ENCODE measurements around the gene WASHC3. TPM values are rescaled to one million over a fixed set of nuclear protein-coding genes. Genes with fewer than 3 reads are reported as not detected.
A peak's percentile ranks its signal among the peaks of the same experiment; 100 is the strongest.
"Not testable (repeated sequence)": the region's sequence is repeated elsewhere in the genome, so short reads cannot be mapped to it uniquely, and the experiment has no call there.

WASHC3 gene
- total RNA-seq, 1 donor from 2014 or later: 42.9 TPM

- no peak for DNase-seq (ENCODE audit: low read depth in 2 of 2)
Measured at GRCh38 chr12:102050660-102051430, 10.9 kb downstream of the WASHC3 start.

GRCh38 chr12:102043928-102044327 is 17.9 kb downstream of the WASHC3 start:
- DNase-seq (ENCODE audit: low read depth in 2 of 2): no peak

DNA sequence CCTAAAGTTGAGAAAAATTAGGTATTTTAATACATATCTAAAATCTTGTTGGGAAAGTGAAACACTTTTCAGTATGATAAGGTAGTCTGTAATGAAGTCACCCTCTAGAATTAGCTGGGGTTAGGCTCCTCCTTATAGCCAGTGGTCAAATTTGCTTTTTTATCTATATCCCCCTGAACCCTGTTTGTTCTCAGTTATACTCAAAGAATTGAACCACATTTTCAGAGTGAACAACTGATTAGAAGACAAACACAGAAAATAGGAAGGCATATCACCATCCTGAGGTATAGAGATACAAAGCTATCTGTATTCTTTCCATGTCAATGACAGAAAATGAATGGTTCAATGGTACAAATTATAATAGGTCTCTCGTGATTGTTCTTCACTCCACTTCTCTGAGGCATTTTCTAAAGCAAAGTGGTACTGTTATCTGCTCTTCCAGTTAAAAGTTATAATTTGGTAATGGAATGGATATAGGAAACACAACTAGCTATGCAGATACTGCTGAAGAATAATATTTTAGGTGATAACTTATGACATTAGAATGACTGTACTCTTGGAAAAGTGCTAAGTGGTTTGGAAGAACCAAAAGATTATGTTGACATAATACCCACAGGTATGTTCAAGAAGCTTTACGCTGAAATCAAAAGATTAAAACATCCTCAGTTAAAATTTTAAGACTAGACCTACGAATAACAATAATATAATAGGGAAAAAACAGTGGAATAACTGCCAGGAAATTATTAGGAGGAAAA is 27.6 kb downstream of the WASHC3 start:
- no peak for DNase-seq (ENCODE audit: low read depth in 2 of 2)

DNA sequence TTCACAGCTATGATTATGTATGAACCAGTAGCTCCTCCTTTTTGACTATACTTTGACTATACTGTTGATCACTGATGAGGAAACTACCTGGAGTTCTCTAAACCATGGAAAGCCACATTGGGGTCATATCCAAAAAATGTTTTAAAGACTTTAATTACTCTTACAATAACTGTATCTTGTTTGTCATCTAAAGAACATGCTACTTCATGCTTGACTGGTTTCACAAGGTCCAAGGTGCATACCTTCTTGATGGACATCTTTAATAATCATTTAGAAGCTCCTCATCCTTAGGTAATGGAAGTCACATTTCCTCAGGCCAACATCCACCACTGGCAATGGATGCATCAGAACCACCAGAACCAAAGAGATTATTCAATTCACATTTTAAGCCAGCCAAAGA is 29.9 kb downstream of the WASHC3 start:
- no peak for DNase-seq (ENCODE audit: low read depth in 2 of 2)

GRCh38 chr12:102029141-102029540 is 32.6 kb downstream of the WASHC3 start:
- no peak for DNase-seq (ENCODE audit: low read depth in 2 of 2)

- DNase-seq (ENCODE audit: low read depth in 2 of 2): no peak
Measured at GRCh38 chr12:102026728-102027127, 35.1 kb downstream of the WASHC3 start.

- DNase-seq (ENCODE audit: low read depth in 2 of 2): peak; percentile 32 to 34
Measured at GRCh38 chr12:102024765-102025164, 37.0 kb downstream of the WASHC3 start.

DNA sequence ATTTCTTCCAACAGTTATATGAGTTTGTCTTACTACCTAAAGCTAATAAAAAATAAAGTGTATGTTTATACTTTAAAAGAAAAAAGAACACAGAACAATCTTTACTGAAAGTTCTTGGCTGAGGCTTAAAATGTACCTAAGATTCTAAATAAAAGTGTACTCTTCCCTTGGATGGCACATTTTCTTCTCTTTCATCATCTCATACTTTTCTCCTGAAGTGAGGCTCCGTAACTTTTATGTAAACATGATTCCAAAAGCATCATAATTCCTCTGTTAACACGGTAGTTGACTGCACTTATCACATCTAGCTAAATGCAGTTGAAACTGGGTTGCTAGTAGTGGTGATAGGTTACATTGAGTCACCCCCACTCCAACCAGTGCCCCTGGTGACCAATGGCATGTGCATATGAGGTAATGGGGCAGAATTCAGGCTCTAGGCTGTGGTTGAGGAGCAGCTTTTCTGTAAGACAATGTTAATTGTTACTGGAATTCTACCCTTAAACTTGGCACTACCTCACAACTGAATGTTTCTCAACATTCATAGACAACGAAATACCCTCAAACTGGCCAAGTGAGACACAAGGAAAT is 38.4 kb downstream of the WASHC3 start:
- DNase-seq (ENCODE audit: low read depth in 2 of 2): no peak

- DNase-seq (ENCODE audit: low read depth in 2 of 2): no peak
Measured at GRCh38 chr12:102022286-102022685, 39.5 kb downstream of the WASHC3 start.

- DNase-seq (ENCODE audit: low read depth in 2 of 2): no peak
Measured at GRCh38 chr12:102021540-102022246, 40.1 kb downstream of the WASHC3 start.

DNA sequence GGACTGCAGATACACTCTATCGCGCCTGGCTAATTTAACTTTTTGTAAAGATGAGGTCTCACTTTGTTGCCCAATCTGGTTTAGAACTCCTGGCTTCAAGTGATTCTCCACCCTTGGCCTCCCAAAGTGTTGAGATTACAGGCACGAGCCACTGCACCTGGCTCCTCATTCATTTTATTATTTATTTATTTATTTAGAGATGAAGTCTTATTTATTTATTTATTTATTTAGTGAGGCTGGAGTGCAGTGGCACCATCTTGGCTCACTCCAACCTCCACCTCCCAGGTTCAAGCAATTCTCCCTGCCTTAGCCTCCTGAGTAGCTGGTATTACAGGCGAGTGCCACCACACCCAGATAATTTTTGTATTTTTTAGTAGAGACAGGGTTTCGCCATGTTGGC is 43.2 kb downstream of the WASHC3 start:
- not testable (repeated sequence) for DNase-seq (ENCODE audit: low read depth in 2 of 2)

DNA sequence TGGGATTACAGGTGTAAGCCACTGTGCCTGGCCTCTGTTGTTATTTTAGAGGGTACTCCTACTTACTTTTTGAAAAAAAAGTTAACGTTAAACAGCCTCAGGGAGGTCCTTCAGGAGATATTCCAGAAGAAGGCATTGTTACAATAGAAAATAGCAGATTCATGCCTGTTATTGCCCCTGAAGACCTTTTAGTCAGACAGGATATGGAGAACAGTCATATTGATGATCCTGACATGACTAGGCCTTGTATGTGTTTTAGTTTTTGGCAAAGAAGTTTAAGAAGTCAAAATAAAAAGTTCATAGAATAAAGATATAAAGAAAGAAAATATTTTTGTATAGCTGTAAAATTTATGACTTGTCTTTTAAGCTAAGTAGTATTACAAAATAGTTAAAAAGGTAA is 45.3 kb downstream of the WASHC3 start:
- DNase-seq (ENCODE audit: low read depth in 2 of 2): peak; percentile 1 to 54

DNA sequence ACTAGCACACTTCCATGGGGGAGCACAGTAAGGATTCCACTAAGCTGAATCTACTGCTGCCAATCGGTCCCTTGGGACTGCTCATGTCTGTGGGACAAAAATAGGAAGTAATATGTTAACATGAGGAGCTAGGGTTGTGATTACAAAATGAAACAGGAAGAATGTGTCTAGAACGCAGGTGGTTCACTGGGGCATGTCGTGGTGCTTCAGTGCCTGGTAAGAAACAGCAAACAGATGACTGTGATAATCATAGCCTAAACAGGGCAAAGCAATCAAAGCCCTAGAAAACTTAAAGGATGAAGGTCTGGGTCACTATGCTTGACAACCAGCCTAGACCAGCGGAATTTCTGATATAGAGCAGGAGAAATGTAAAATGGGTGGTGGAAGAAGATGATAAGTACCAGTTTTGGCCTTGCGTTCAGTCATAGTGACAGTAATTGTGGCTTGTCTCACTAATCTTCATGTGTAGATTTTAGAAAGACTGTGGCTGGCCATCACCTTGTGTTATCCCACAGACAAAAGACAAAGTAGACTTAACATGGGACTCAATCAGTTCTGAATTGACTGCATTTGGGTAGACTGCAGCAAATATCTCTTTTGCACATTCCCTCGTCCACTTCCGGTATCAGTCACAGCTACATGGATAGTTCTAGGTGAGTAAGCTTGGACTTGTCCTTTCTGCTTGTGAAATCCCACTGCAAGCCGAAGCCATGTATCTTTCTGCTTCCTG is 51.4 kb downstream of the WASHC3 start:
- DNase-seq (ENCODE audit: low read depth in 2 of 2): peak in 1 of 2 donors; percentile 1

DNA sequence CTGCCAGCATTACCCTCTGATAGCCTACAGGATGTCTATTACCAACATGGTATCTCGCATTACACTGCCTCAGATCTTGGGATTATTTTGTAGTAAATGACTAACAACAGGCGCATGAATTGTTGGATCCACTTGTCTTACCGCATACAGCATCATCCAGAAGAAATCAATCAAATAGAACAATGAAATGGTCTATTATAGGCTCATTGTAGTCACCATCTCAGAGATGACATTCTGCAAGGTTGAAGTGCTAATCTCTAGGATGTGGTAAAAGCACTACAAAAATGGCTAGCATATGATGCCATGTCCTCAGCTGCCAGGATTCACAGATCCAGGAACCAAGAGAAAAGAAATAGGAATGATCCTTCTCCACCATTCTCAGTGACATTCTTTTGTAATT is 52.0 kb downstream of the WASHC3 start:
- DNase-seq (ENCODE audit: low read depth in 2 of 2): no peak

DNA sequence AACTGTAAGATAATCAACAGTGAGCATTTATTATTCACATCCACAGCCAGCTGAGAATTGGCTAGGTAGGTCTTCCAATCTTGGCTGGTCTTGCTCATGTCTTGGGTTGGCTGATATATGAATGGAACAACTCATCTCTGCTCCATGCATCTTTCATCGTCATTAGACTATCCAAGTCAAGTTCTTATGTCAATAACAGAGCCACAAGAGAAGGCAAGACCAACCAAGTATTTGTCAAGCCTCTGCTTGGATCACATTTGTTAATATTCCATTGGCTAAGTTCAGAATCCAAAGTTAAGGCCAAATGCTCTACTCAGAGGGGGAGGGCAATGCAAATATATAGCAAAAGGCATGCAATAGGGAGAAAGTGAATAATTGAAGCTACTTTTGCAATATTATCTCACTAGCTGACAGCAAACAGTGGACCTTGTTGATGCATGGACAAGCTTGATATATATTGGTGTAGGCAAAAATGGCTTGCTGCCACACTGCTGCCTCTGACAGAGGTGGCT is 53.1 kb downstream of the WASHC3 start:
- DNase-seq (ENCODE audit: low read depth in 2 of 2): no peak

GRCh38 chr12:102005256-102005655 is 56.5 kb downstream of the WASHC3 start:
- DNase-seq (ENCODE audit: low read depth in 2 of 2): no peak

GRCh38 chr12:101997102-101997501 is 64.7 kb downstream of the WASHC3 start:
- no peak for DNase-seq (ENCODE audit: low read depth in 2 of 2)

- no peak for DNase-seq (ENCODE audit: low read depth in 2 of 2)
Measured at GRCh38 chr12:101995684-101996083, 66.1 kb downstream of the WASHC3 start.

DNA sequence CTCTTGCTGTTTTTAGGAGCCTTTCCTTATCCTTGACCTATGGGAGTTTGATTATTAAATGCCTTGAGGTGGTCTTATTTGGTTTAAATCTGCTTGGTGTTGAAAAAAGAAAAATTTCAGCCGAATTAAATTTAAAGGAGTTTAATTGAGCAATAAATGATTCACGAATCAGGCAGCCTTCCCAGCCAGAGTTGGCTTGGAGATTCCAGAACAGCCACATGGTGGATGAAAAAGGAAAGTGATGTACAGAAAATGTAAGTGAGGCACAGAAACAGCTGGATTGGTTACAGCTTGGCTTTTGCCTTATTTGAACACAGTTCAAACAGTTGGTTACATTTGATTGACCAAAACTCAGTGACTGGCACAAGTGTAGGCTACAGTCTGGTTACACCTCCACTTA is 69.7 kb downstream of the WASHC3 start:
- DNase-seq (ENCODE audit: low read depth in 2 of 2): no peak

- DNase-seq (ENCODE audit: low read depth in 2 of 2): no peak
Measured at GRCh38 chr12:101982307-101982706, 79.5 kb downstream of the WASHC3 start.

DNA sequence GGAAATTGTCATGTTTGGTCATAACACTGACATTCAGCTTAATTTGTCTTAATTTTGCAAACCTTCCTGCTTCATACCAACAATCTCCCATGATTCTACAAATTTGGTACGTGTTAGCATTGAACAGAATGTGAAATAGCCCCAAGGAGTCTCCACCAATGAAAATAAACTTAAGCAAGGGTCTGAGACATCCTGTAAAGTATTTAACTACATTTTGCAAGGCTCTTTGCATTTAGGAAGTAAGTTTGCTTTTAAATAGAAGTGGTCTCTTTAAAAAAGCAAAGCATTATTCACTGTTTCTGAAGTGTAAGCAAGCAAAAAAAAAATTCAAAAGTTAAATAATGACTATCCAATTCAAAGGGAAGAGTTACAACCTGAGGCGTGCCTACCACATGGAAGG is 79.9 kb downstream of the WASHC3 start:
- DNase-seq (ENCODE audit: low read depth in 2 of 2): no peak

Data from lung microvascular endothelial cell (primary cell).